GM19239 (cell line): ENCODE measurements around the gene UBE2V1.

Source experiments
- DNase-seq: peaks from one replicate; pipeline ENCODE4 v3.0.0; 2011; ENCODE audit warnings: low spot score; ENCODE audit not compliant: insufficient read length
- FAIRE-seq: peaks from 2 replicates; lab custom pipeline; 2011; peaks lifted over from hg19 to GRCh38; lab: Jason Lieb, UNC

UBE2V1 gene

GRCh38 chr20:50034567-50035180 lies 78.3 kb downstream of the UBE2V1 start:
- DNase-seq (no peak), FAIRE-seq (no peak)

GRCh38 chr20:50032955-50033666 lies 79.8 kb downstream of the UBE2V1 start:
- FAIRE-seq (no peak), DNase-seq (no peak)
